ENCODE data around the gene FLT4. TPM values are rescaled to one million over a fixed set of nuclear protein-coding genes. Genes with fewer than 3 reads are reported as not detected.
"Not testable (repeated sequence)": the region's sequence is repeated elsewhere in the genome, so short reads cannot be mapped to it uniquely, and the experiment has no call there.

The FLT4 gene
- total RNA-seq, 1 donor from 2014 or later, result 0.51 TPM

GRCh38 chr5:180690562-180690961 lies 41.2 kb upstream of the FLT4 start:
- Mint-ChIP-seq H3K27me3 (ENCODE audit: unreplicated experiment) (peaks cover 37% of the 10 kb centered on the region), H3K9me3 (ENCODE audit: unreplicated experiment) (no peaks in the 10 kb centered on the region), H3K4me1 (ENCODE audit: unreplicated experiment) (no peaks in the 10 kb centered on the region), H3K27ac (ENCODE audit: unreplicated experiment) (no peak overlapping the region), H3K36me3 (ENCODE audit: unreplicated experiment) (no peaks in the 10 kb centered on the region), H3K4me3 (ENCODE audit: unreplicated experiment) (no peak overlapping the region)
- DNase-seq (ENCODE audit: extremely low spot score, unreplicated experiment), result no peak
- TF ChIP-seq CTCF (IDR thresholded peaks at IDR 0.05), result no peak

- Mint-ChIP-seq H3K4me1 (ENCODE audit: unreplicated experiment) (no peaks in the 10 kb centered on the region), H3K27ac (ENCODE audit: unreplicated experiment) (no peak overlapping the region)
Measured at GRCh38 chr5:180689775-180690174, 40.4 kb upstream of the FLT4 start.

GRCh38 chr5:180689071-180689694 lies 39.8 kb upstream of the FLT4 start:
- no peak overlapping the region for H3K27ac Mint-ChIP-seq (ENCODE audit: unreplicated experiment)
- H3K9me3 Mint-ChIP-seq (ENCODE audit: unreplicated experiment), result no peaks in the 10 kb centered on the region
- no peak overlapping the region for H3K4me3 Mint-ChIP-seq (ENCODE audit: unreplicated experiment)
- no peak for TF ChIP-seq CTCF (IDR thresholded peaks at IDR 0.05)
- H3K4me1 Mint-ChIP-seq (ENCODE audit: unreplicated experiment), result no peaks in the 10 kb centered on the region
- peaks cover 41% of the 10 kb centered on the region for H3K27me3 Mint-ChIP-seq (ENCODE audit: unreplicated experiment)
- DNase-seq (ENCODE audit: extremely low spot score, unreplicated experiment), result no peak
- no peaks in the 10 kb centered on the region for H3K36me3 Mint-ChIP-seq (ENCODE audit: unreplicated experiment)

More at GRCh38 chr5:180689775-180690174, 40.4 kb upstream of the FLT4 start:
- no peak for DNase-seq (ENCODE audit: extremely low spot score, unreplicated experiment)
- no peaks in the 10 kb centered on the region for H3K9me3 Mint-ChIP-seq (ENCODE audit: unreplicated experiment)
- no peak overlapping the region for H3K4me3 Mint-ChIP-seq (ENCODE audit: unreplicated experiment)
- peaks cover 40% of the 10 kb centered on the region for H3K27me3 Mint-ChIP-seq (ENCODE audit: unreplicated experiment)
- TF ChIP-seq CTCF (IDR thresholded peaks at IDR 0.05), result no peak
- H3K36me3 Mint-ChIP-seq (ENCODE audit: unreplicated experiment), result no peaks in the 10 kb centered on the region

GRCh38 chr5:180688330-180689070 lies 39.1 kb upstream of the FLT4 start:
- Mint-ChIP-seq H3K36me3 (ENCODE audit: unreplicated experiment) (no peaks in the 10 kb centered on the region), H3K4me3 (ENCODE audit: unreplicated experiment) (no peak overlapping the region), H3K4me1 (ENCODE audit: unreplicated experiment) (no peaks in the 10 kb centered on the region), H3K9me3 (ENCODE audit: unreplicated experiment) (no peaks in the 10 kb centered on the region), H3K27ac (ENCODE audit: unreplicated experiment) (no peak overlapping the region), H3K27me3 (ENCODE audit: unreplicated experiment) (peaks cover 45% of the 10 kb centered on the region)
- no peak for DNase-seq (ENCODE audit: extremely low spot score, unreplicated experiment)
- TF ChIP-seq CTCF (IDR thresholded peaks at IDR 0.05), result no peak

- H3K27me3 Mint-ChIP-seq (ENCODE audit: unreplicated experiment), result peaks cover 38% of the 10 kb centered on the region
- H3K27ac Mint-ChIP-seq (ENCODE audit: unreplicated experiment); H3K36me3 Mint-ChIP-seq (ENCODE audit: unreplicated experiment); H3K4me1 Mint-ChIP-seq (ENCODE audit: unreplicated experiment); H3K4me3 Mint-ChIP-seq (ENCODE audit: unreplicated experiment); H3K9me3 Mint-ChIP-seq (ENCODE audit: unreplicated experiment); DNase-seq (ENCODE audit: extremely low spot score, unreplicated experiment): not testable (repeated sequence)
Measured at GRCh38 chr5:180686799-180687198, 37.4 kb upstream of the FLT4 start.

Measured in osteocyte (in vitro differentiated cells).